ENCODE data around the gene FLOT1.
A peak's percentile ranks its signal among the peaks of the same experiment; 100 is the strongest.

FLOT1 gene

DNA sequence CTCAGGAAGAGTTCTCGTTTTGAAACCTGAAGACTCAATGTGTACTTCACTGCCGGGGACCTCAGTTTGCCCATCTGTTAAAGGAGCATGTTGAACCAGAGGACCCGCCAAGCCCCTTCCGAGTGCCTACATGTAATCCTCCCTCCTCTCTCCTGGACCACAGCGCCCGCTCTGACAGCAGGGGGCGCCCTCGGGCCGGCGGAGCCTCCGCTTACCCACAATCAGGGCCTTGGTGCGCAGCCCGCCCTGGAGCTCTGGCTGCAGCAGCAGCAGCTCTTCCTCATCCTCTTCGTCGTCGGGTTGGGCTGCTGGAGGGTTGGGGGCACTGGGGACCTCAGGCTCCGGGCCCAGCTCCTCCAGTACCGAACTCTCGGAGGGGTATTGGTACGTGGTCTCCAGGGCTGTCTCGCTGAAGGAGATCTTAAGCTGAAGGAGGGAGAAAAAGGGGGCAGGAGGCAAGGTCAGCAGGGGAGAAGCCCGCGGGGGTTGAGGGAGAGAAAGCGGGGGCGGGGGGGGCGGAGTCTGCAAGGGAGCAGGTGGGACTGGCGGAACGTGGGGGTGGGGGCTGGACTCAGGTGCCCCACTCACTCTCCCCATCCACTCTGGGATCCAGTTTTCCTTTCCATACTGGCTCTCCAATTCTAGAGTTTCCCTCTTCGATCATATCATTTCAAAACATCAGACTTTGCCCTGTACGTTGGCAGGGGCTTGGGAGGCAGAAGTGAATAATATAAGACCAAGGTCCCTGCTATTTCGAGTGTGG, 63.3 kb downstream of the FLOT1 start:
- peak overlapping the region; percentile 91 for H3K4me2 ChIP-seq (ENCODE audit: low read length)
- H3K9ac ChIP-seq (ENCODE audit: low read length), result peak overlapping the region; percentile 61
- TF ChIP-seq, protein P1, sequence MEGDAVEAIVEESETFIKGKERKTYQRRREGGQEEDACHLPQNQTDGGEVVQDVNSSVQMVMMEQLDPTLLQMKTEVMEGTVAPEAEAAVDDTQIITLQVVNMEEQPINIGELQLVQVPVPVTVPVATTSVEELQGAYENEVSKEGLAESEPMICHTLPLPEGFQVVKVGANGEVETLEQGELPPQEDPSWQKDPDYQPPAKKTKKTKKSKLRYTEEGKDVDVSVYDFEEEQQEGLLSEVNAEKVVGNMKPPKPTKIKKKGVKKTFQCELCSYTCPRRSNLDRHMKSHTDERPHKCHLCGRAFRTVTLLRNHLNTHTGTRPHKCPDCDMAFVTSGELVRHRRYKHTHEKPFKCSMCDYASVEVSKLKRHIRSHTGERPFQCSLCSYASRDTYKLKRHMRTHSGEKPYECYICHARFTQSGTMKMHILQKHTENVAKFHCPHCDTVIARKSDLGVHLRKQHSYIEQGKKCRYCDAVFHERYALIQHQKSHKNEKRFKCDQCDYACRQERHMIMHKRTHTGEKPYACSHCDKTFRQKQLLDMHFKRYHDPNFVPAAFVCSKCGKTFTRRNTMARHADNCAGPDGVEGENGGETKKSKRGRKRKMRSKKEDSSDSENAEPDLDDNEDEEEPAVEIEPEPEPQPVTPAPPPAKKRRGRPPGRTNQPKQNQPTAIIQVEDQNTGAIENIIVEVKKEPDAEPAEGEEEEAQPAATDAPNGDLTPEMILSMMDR (IDR thresholded peaks at IDR 0.05; ENCODE audit: low read length), result peak; percentile 96
- TF ChIP-seq EZH2 (IDR thresholded peaks at IDR 0.05; ENCODE audit: borderline replicate concordance, low read length), result no peak
- H3F3A ChIP-seq (ENCODE audit: insufficient read depth, low read length), result peaks cover 11% of the 10 kb centered on the region
- no peaks in the 10 kb centered on the region for H4K20me1 ChIP-seq (ENCODE audit: insufficient read depth, low read length)
- H3K27ac ChIP-seq (ENCODE audit: low read depth, low read length, poor library complexity, severe bottlenecking), result peak overlapping the region; percentile 95
- no peaks in the 10 kb centered on the region for H3K9me3 ChIP-seq (ENCODE audit: low read length)
- no peaks in the 10 kb centered on the region for H3K27me3 ChIP-seq (ENCODE audit: insufficient read depth, low read length)
- no peak overlapping the region for H2AFZ ChIP-seq (ENCODE audit: low read length)
- no peaks in the 10 kb centered on the region for H3K9me2 ChIP-seq (ENCODE audit: low read depth, low read length)
- peak overlapping the region; percentile 87 for H3K4me3 ChIP-seq (ENCODE audit: low read depth, low read length, poor library complexity, severe bottlenecking)
- peaks cover 25% of the 10 kb centered on the region for H3K79me2 ChIP-seq (ENCODE audit: insufficient read depth, low read length)
- H3K4me1 ChIP-seq (ENCODE audit: insufficient read depth, low read length, severe bottlenecking), result peaks cover 48% of the 10 kb centered on the region
- H3K36me3 ChIP-seq (ENCODE audit: insufficient read depth, low read length), result peaks cover 28% of the 10 kb centered on the region

Measured in OCI-LY1 (cell line).